Natural killer cell (primary cell): ENCODE measurements around the gene SLC35D1. TPM values are rescaled to one million over a fixed set of nuclear protein-coding genes. Genes with fewer than 3 reads are reported as not detected.
A peak's percentile ranks its signal among the peaks of the same experiment; 100 is the strongest.

Experiments used
- ATAC-seq, 3 donors: fragments of 150-1000 bp in 2 of 3; fragments of 200-7000 bp in 1 of 3; cut with Tn5 transposase; 1 replicate in 1 of 3; 2 replicates in 2 of 3; pipeline ENCODE4 v1.10.0; 2021; ENCODE audit warnings: mild to moderate bottlenecking in 2 of 3, moderate library complexity in 2 of 3
- DNase-seq, 2 donors: peaks; one replicate each; pipeline versions ENCODE4 v3.0.0 to v3.0.0-alpha.2; 2013 to 2021; ENCODE audit warnings: mixed read lengths in 1 of 2
- H3K27ac ChIP-seq: one replicate; pipeline ENCODE4 v1.5.1; 2013; ENCODE audit warnings: mild to moderate bottlenecking, low read length
- H3K27me3 ChIP-seq: one replicate; pipeline ENCODE4 v1.6.1; 2013; ENCODE audit warnings: low read length; ENCODE audit not compliant: control insufficient read depth, insufficient read depth
- H3K36me3 ChIP-seq: one replicate; pipeline ENCODE4 v1.6.1; 2013; ENCODE audit warnings: low read length; ENCODE audit not compliant: control insufficient read depth, insufficient read depth
- H3K4me1 ChIP-seq: one replicate; pipeline ENCODE4 v1.6.1; 2013; ENCODE audit warnings: low read length; ENCODE audit not compliant: control insufficient read depth, insufficient read depth
- H3K4me3 ChIP-seq: one replicate; pipeline ENCODE4 v1.5.1; 2013; ENCODE audit warnings: low read length
- H3K9me3 ChIP-seq: one replicate; pipeline ENCODE4 v1.6.1; 2013; ENCODE audit warnings: low read length; ENCODE audit not compliant: control insufficient read depth, insufficient read depth
- H3K27ac Mint-ChIP-seq, 2 donors: one replicate each; pipeline ENCODE4 v1.8.0; 2022; ENCODE audit warnings: mild to moderate bottlenecking in 2 of 2, mixed read lengths in 2 of 2, moderate library complexity in 1 of 2
- H3K27me3 Mint-ChIP-seq, 2 donors: one replicate each; pipeline ENCODE4 v1.8.0; 2022; ENCODE audit warnings: low read depth in 2 of 2, mixed read lengths in 2 of 2
- H3K36me3 Mint-ChIP-seq: one replicate; pipeline ENCODE4 v1.8.0; 2022; ENCODE audit warnings: mixed read lengths
- H3K4me1 Mint-ChIP-seq, 2 donors: one replicate each; pipeline ENCODE4 v1.8.0; 2022; ENCODE audit warnings: mixed read lengths in 2 of 2
- H3K4me3 Mint-ChIP-seq: one replicate; pipeline ENCODE4 v1.8.0; 2022; ENCODE audit warnings: mild to moderate bottlenecking, moderate library complexity, mixed read lengths
- H3K9me3 Mint-ChIP-seq, 2 donors: one replicate each; pipeline ENCODE4 v1.8.0; 2022; ENCODE audit warnings: mixed read lengths in 2 of 2
- WGBS: methylation state at CpG from one replicate; pipeline ENCODE4 v1.1.7; 2013; ENCODE audit warnings: missing lambda C conversion rate; ENCODE audit not compliant: insufficient coverage; 5-methylcytosine and 5-hydroxymethylcytosine counted together
- intact Hi-C: fragments of 100-400 bp; cut with micrococcal nuclease; formaldehyde crosslinking; loops from one replicate; pipeline ENCODE4 v1.14.2; 2022
- total RNA-seq, 4 donors: library from RNA; stranded (reverse); fragments of 120-200 nt in 1 of 4; gene quantifications; one replicate each; pipeline versions ENCODE4 v1.2.3 to v1.2.4, GENCODE V29; 2013 to 2022
- TF ChIP-seq, protein P1 (sequence below): fragments of 200-600 bp; IDR thresholded peaks from one replicate; pipeline ENCODE4 v1.8.0; 2022; ENCODE audit warnings: antibody characterized with exemption

Gene SLC35D1
- total RNA-seq, 3 donors from 2014 or later (not counting 1 experiment from before 2014, with no cell fraction given): 12.9 to 17.0 (median 16.1) TPM

DNA sequence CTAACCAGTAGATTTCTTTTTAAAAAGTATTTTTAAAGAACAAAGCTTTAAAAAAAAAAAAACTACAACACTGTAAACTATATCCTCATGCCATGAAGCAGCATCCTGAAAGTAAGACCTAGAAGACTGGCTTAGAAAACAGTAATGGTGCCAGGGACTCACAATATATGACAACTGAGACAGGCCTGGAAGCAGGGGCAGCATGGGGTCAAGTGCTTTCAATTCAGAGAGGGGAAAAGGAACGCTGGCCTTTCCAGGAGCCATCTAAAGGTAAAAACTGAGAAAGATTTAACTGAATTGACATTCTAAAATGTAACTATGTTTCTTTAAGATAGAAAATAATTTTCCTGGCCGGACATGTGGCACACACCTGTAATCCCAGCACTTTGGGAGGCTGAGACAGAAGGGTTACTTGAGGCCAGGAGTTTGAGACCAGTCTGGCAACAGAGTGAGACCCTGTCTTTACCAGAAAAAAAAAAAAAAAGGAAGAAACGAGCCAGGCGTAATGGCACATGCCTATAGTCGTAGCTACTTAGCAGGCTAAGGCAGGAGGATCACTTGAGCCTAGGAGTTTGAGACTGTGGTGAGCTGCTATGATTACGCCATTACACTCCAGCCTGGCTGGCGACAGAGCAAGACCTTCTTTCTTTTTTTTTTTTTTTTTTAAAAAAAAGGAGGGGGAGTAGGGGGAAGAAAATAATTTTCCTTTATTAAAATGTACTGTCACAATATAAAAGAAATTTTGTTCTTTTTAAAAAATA, 54.1 kb downstream of the SLC35D1 start:
- TF ChIP-seq, protein P1, sequence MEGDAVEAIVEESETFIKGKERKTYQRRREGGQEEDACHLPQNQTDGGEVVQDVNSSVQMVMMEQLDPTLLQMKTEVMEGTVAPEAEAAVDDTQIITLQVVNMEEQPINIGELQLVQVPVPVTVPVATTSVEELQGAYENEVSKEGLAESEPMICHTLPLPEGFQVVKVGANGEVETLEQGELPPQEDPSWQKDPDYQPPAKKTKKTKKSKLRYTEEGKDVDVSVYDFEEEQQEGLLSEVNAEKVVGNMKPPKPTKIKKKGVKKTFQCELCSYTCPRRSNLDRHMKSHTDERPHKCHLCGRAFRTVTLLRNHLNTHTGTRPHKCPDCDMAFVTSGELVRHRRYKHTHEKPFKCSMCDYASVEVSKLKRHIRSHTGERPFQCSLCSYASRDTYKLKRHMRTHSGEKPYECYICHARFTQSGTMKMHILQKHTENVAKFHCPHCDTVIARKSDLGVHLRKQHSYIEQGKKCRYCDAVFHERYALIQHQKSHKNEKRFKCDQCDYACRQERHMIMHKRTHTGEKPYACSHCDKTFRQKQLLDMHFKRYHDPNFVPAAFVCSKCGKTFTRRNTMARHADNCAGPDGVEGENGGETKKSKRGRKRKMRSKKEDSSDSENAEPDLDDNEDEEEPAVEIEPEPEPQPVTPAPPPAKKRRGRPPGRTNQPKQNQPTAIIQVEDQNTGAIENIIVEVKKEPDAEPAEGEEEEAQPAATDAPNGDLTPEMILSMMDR: no peak
- H3K36me3 Mint-ChIP-seq: peaks cover 12% of the 10 kb centered on the region
- peak overlapping the region; percentile 9 to 67 for H3K27ac Mint-ChIP-seq
- H3K27ac ChIP-seq: no peak overlapping the region
- no peak overlapping the region for H3K4me3 ChIP-seq
- H3K27me3 Mint-ChIP-seq: no peaks in the 10 kb centered on the region
- 87% methylated on average over 6 of the region's 7 CpGs for WGBS
- DNase-seq (no peak), ATAC-seq (no peak)
- no peaks in the 10 kb centered on the region for H3K9me3 Mint-ChIP-seq
- intact Hi-C loops: no loop called here
- H3K9me3 ChIP-seq: no peaks in the 10 kb centered on the region
- peaks cover 6 to 14% of the 10 kb centered on the region in 2 donors for H3K4me1 Mint-ChIP-seq
- no peaks in the 10 kb centered on the region for H3K4me1 ChIP-seq
- peaks cover 12% of the 10 kb centered on the region for H3K36me3 ChIP-seq
- H3K4me3 Mint-ChIP-seq: no peak overlapping the region
- H3K27me3 ChIP-seq: no peaks in the 10 kb centered on the region

DNA sequence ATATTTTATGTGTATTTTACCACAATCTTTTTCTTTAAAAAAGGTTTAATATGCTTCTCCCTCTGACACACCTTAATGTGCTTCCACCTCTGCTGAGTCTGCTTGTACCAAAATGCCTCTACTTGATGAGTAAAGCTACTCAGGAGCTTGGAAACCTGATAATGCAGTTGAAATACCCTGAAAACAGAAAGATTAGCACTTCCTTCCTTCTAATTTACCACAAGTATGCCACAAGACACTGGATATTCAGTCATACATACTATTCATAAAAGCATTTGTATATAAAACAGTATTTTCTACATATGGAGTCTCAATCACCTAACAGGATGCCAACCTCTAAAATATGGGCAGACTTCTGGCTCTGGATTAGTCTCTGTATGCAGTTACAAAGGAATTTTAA, 55.0 kb downstream of the SLC35D1 start:
- peak overlapping the region; percentile 1 to 9 for H3K27ac Mint-ChIP-seq
- no peak for DNase-seq
- H3K36me3 ChIP-seq: peaks cover 9% of the 10 kb centered on the region
- intact Hi-C loops: no loop called here
- H3K27ac ChIP-seq: no peak overlapping the region
- no peaks in the 10 kb centered on the region for H3K9me3 ChIP-seq
- H3K4me3 Mint-ChIP-seq: no peak overlapping the region
- H3K27me3 ChIP-seq: no peaks in the 10 kb centered on the region
- H3K4me3 ChIP-seq: no peak overlapping the region
- peaks cover 12% of the 10 kb centered on the region for H3K36me3 Mint-ChIP-seq
- H3K9me3 Mint-ChIP-seq: no peaks in the 10 kb centered on the region
- TF ChIP-seq, protein P1: no peak
- no peak for ATAC-seq
- no peaks in the 10 kb centered on the region for H3K4me1 ChIP-seq
- H3K4me1 Mint-ChIP-seq: peaks cover 6 to 14% of the 10 kb centered on the region in 2 donors
- H3K27me3 Mint-ChIP-seq: no peaks in the 10 kb centered on the region

DNA sequence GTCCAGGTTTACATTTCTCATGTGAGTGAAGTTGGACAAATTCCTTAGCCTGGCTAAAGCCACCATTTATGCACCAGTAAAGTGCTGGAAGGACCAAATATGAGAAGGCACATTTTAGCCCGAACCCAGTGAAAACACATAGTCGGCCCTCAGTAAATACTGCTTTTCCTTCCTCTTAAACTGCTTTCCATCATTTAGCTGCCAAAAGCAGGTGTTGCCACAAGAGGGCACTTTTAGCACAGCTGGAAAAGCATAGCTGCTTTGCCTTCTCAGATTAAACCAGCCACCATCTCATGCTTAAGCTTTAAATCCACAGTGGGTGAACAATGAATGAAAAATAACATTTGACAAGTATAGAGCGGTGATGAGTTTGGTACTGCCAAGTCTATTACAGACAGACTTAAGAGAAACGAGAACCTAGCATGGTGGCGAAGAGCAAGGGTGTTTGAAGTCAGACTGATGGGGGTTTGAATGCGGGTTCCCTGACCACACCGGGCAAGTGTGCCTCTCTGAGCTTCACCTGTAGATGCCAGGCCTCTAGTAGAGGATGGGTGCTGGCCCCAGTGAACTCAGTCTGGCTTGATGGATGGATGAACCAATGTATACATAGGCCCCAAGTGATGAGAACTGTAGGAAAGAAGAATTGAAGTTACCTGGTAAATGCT, 57.8 kb downstream of the SLC35D1 start:
- Histone ChIP-seq H3K36me3 (peaks cover 8% of the 10 kb centered on the region), H3K9me3 (no peaks in the 10 kb centered on the region), H3K27me3 (no peaks in the 10 kb centered on the region), H3K4me1 (no peaks in the 10 kb centered on the region), H3K4me3 (no peak overlapping the region), H3K27ac (no peak overlapping the region)
- no peak overlapping the region for H3K4me3 Mint-ChIP-seq
- no peaks in the 10 kb centered on the region for H3K36me3 Mint-ChIP-seq
- peaks cover 6 to 14% of the 10 kb centered on the region in 2 donors for H3K4me1 Mint-ChIP-seq
- H3K27me3 Mint-ChIP-seq: no peaks in the 10 kb centered on the region
- DNase-seq (peak; percentile 23 to 78), ATAC-seq (peak; percentile 56 to 77 (median 74))
- intact Hi-C loops: loop anchor here (1.0 kb wide), 2 partner anchors 153 to 215 kb away; no protein-coding TSS in a partner anchor
- peak overlapping the region; percentile 21 to 42 for H3K27ac Mint-ChIP-seq
- 70% methylated on average over 7 of the region's 7 CpGs for WGBS
- TF ChIP-seq, protein P1: peak; percentile 49
- no peaks in the 10 kb centered on the region for H3K9me3 Mint-ChIP-seq
